WTC11 (cell line): Measurements from ENCODE around the gene UBASH3A.

Experiments
- FOXK1 ChIP-seq: sonication (generic); formaldehyde crosslinking; IDR thresholded peaks from 2 replicates; pipeline ENCODE4 v1.8.0; 2022; ENCODE audit warnings: mild to moderate bottlenecking, moderate library complexity, missing genetic modification reagents
- MXD4 ChIP-seq: fragments of 250-450 bp; sonication (Bioruptor Pico); IDR thresholded peaks from 2 replicates; pipeline ENCODE4 v1.8.0; 2021; ENCODE audit warnings: mild to moderate bottlenecking, moderate library complexity, borderline replicate concordance
- MYBL2 ChIP-seq: sonication (generic); formaldehyde crosslinking; IDR thresholded peaks from 2 replicates; pipeline ENCODE4 v1.8.1; 2023; ENCODE audit warnings: mild to moderate bottlenecking, moderate library complexity, missing genetic modification reagents
- SP1 ChIP-seq: sonication (generic); formaldehyde crosslinking; conservative IDR thresholded peaks from 2 replicates; pipeline ENCODE4 v1.8.1; 2022; ENCODE audit warnings: missing genetic modification reagents
- TP53 ChIP-seq: sonication (generic); formaldehyde crosslinking; IDR thresholded peaks from 2 replicates; pipeline ENCODE4 v1.8.1; 2023; ENCODE audit warnings: mild to moderate bottlenecking, missing genetic modification reagents
- TF ChIP-seq, protein P1 (sequence below): sonication (generic); formaldehyde crosslinking; IDR thresholded peaks from 2 replicates; pipeline ENCODE4 v1.8.0; 2022; ENCODE audit warnings: mild to moderate bottlenecking, missing genetic modification reagents
- TF ChIP-seq, protein P2 (sequence below): fragments of 200-600 bp; IDR thresholded peaks from 2 replicates; pipeline ENCODE4 v1.8.0; 2022; ENCODE audit warnings: antibody characterized with exemption
- TF ChIP-seq, protein P3 (sequence below): sonication (generic); formaldehyde crosslinking; IDR thresholded peaks from 2 replicates; pipeline ENCODE4 v1.8.0; 2022; ENCODE audit warnings: mild to moderate bottlenecking, missing genetic modification reagents

DNA sequence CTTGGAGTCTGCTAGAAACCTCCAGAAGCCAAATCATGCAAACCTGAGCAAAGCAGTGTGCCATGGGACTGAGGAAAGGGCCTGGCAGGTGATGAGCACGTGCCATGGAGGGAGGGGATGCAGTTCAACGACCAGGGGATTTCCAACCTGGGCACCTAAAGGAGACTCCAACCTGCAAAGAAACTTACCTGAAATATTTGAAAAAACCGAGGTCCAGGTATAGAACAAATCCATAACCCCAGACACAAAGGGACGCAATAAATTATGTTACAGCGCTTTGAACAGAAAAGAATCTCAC is 8.9 kb downstream of the UBASH3A start:
- TF ChIP-seq, protein P1, sequence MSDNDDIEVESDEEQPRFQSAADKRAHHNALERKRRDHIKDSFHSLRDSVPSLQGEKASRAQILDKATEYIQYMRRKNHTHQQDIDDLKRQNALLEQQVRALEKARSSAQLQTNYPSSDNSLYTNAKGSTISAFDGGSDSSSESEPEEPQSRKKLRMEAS: no peak
- TF ChIP-seq, protein P2, sequence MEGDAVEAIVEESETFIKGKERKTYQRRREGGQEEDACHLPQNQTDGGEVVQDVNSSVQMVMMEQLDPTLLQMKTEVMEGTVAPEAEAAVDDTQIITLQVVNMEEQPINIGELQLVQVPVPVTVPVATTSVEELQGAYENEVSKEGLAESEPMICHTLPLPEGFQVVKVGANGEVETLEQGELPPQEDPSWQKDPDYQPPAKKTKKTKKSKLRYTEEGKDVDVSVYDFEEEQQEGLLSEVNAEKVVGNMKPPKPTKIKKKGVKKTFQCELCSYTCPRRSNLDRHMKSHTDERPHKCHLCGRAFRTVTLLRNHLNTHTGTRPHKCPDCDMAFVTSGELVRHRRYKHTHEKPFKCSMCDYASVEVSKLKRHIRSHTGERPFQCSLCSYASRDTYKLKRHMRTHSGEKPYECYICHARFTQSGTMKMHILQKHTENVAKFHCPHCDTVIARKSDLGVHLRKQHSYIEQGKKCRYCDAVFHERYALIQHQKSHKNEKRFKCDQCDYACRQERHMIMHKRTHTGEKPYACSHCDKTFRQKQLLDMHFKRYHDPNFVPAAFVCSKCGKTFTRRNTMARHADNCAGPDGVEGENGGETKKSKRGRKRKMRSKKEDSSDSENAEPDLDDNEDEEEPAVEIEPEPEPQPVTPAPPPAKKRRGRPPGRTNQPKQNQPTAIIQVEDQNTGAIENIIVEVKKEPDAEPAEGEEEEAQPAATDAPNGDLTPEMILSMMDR: no peak
- TF ChIP-seq SP1 (CRISPR knock-in tag) (no peak), FOXK1 (no peak), MXD4 (CRISPR knock-in tag) (no peak), MYBL2 (no peak), TP53 (CRISPR knock-in tag) (no peak)
- TF ChIP-seq, protein P3, sequence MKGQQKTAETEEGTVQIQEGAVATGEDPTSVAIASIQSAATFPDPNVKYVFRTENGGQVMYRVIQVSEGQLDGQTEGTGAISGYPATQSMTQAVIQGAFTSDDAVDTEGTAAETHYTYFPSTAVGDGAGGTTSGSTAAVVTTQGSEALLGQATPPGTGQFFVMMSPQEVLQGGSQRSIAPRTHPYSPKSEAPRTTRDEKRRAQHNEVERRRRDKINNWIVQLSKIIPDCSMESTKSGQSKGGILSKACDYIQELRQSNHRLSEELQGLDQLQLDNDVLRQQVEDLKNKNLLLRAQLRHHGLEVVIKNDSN: no peak
